Calu3 (cell line): ENCODE measurements around the gene PAK5. TPM values are rescaled to one million over a fixed set of nuclear protein-coding genes. Genes with fewer than 3 reads are reported as not detected.

ENCODE experiments used
- BruUV-seq: library from RNA; stranded (reverse); fragments of 400-500 nt; replicated peaks from 2 replicates; lab custom pipeline; 2021; lab: Mats Ljungman, UMichigan
- CTCF ChIA-PET: fragments of 300-600 bp; sonication (Branson Sonifier 250); formaldehyde crosslinking; loops from one replicate; lab custom pipeline; 2022; ENCODE audit warnings: antibody characterized with exemption; lab: Charles Lee
- DNase-seq: peaks from one replicate; pipeline ENCODE4 v3.0.0; 2022
- H3K27ac Mint-ChIP-seq: one replicate; pipeline ENCODE4 v1.8.0; 2022; ENCODE audit warnings: mixed read lengths; ENCODE audit not compliant: unreplicated experiment
- H3K27me3 Mint-ChIP-seq: one replicate; pipeline ENCODE4 v1.8.0; 2022; ENCODE audit warnings: mixed read lengths; ENCODE audit not compliant: unreplicated experiment
- H3K36me3 Mint-ChIP-seq: one replicate; pipeline ENCODE4 v1.8.0; 2022; ENCODE audit warnings: mild to moderate bottlenecking, moderate library complexity, mixed read lengths; ENCODE audit not compliant: insufficient read depth, unreplicated experiment
- H3K4me1 Mint-ChIP-seq: one replicate; pipeline ENCODE4 v1.8.0; 2022; ENCODE audit warnings: mild to moderate bottlenecking, low read depth, mixed read lengths; ENCODE audit not compliant: unreplicated experiment
- H3K4me3 Mint-ChIP-seq: one replicate; pipeline ENCODE4 v1.8.0; 2022; ENCODE audit warnings: mild to moderate bottlenecking, low read depth, moderate library complexity, mixed read lengths; ENCODE audit not compliant: unreplicated experiment
- H3K9me3 Mint-ChIP-seq: one replicate; pipeline ENCODE4 v1.8.0; 2022; ENCODE audit warnings: low read depth, mixed read lengths; ENCODE audit not compliant: unreplicated experiment
- CTCF ChIP-seq: fragments of 200-600 bp; IDR thresholded peaks from one replicate; pipeline ENCODE4 v1.8.0; 2022; ENCODE audit warnings: antibody characterized with exemption; ENCODE audit not compliant: unreplicated experiment
- intact Hi-C: fragments of 100-400 bp; cut with micrococcal nuclease; formaldehyde crosslinking; loops from one replicate; pipeline ENCODE4 v1.10.0; 2022; ENCODE audit not compliant: unreplicated experiment
- total RNA-seq: library from RNA; stranded (reverse); gene quantifications from 2 replicates; pipeline ENCODE4 v1.2.3, GENCODE V29; 2022

Gene PAK5
- total RNA-seq, 1 experiment from 2014 or later: not detected

DNA sequence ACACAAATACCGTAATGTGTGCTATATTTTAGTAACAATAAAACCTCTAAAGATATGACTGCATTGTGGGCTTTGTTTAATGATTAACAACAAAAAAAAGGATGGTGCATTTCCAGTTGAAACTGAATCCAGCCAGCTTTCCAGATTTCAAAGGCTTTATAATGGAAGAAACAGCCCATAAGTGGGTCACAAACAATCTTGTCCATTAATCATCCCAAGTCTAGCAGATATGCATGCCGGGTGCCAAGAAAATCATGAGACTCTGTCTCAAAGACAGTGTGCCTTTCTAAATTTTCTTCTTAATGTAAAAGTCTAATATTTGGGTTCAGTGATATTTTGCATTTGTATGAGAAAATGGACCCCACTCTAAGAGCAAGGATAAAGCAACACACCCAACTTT lies 345.1 kb downstream of the PAK5 start:
- H3K9me3 Mint-ChIP-seq: peaks cover 6% of the 10 kb centered on the region
- no peaks in the 10 kb centered on the region for H3K4me1 Mint-ChIP-seq
- H3K27me3 Mint-ChIP-seq: no peaks in the 10 kb centered on the region
- CTCF ChIA-PET: no interaction called here
- intact Hi-C loops: no loop called here
- no peak overlapping the region for H3K27ac Mint-ChIP-seq
- DNase-seq: no peak
- no peak overlapping the region for H3K4me3 Mint-ChIP-seq
- no TSS peak for BruUV-seq
- no peak for TF ChIP-seq CTCF
- no peaks in the 10 kb centered on the region for H3K36me3 Mint-ChIP-seq

- DNase-seq: no peak
- Mint-ChIP-seq H3K27ac (no peak overlapping the region), H3K36me3 (no peaks in the 10 kb centered on the region), H3K4me3 (no peak overlapping the region), H3K27me3 (no peaks in the 10 kb centered on the region), H3K9me3 (peaks cover 6% of the 10 kb centered on the region), H3K4me1 (no peaks in the 10 kb centered on the region)
- CTCF ChIA-PET: interaction anchor here (0.7 kb wide), 1 partner anchor 1291 kb away, joined by 3 read pairs; no protein-coding TSS in a partner anchor
- BruUV-seq: no TSS peak
- intact Hi-C loops: no loop called here
- TF ChIP-seq CTCF: no peak
Measured at GRCh38 chr20:9492067-9492466, 346.8 kb downstream of the PAK5 start.

- intact Hi-C loops: no loop called here
- CTCF ChIA-PET: interaction anchor here (0.7 kb wide), 1 partner anchor 1292 kb away, joined by 3 read pairs; no protein-coding TSS in a partner anchor
- no peaks in the 10 kb centered on the region for H3K36me3 Mint-ChIP-seq
- peaks cover 6% of the 10 kb centered on the region for H3K9me3 Mint-ChIP-seq
- no peak overlapping the region for H3K4me3 Mint-ChIP-seq
- no peak for TF ChIP-seq CTCF
- no peak overlapping the region for H3K27ac Mint-ChIP-seq
- no peaks in the 10 kb centered on the region for H3K27me3 Mint-ChIP-seq
- BruUV-seq: no TSS peak
- H3K4me1 Mint-ChIP-seq: no peaks in the 10 kb centered on the region
- no peak for DNase-seq
Measured at GRCh38 chr20:9491324-9491723, 347.6 kb downstream of the PAK5 start.

- CTCF ChIA-PET: no interaction called here
- no peak overlapping the region for H3K27ac Mint-ChIP-seq
- intact Hi-C loops: no loop called here
- no TSS peak for BruUV-seq
- H3K4me1 Mint-ChIP-seq: no peaks in the 10 kb centered on the region
- no peak for TF ChIP-seq CTCF
- H3K36me3 Mint-ChIP-seq: no peaks in the 10 kb centered on the region
- peaks cover 6% of the 10 kb centered on the region for H3K9me3 Mint-ChIP-seq
- no peaks in the 10 kb centered on the region for H3K27me3 Mint-ChIP-seq
- H3K4me3 Mint-ChIP-seq: no peak overlapping the region
- no peak for DNase-seq
Measured at GRCh38 chr20:9490631-9491030, 348.2 kb downstream of the PAK5 start.
